Endothelial cell of umbilical vein (primary cell): ENCODE measurements around the gene HSPA2. TPM values are rescaled to one million over a fixed set of nuclear protein-coding genes. Genes with fewer than 3 reads are reported as not detected.

Experiments
- BruUV-seq: library from RNA; stranded (reverse); fragments of 400-500 nt; replicated peaks from 2 replicates; lab custom pipeline; 2021; lab: Mats Ljungman, UMichigan
- CTCF ChIA-PET: fragments of 300-600, 350-600 bp; sonication (Branson Sonifier 250); formaldehyde crosslinking; loops from one replicate; lab custom pipeline; 2021; ENCODE audit warnings: antibody characterized with exemption, inconsistent platforms; lab: Charles Lee
- POLR2A ChIA-PET: fragments of 300-600, 350-600 bp; sonication (Branson Sonifier 250); formaldehyde crosslinking; loops from one replicate; lab custom pipeline; 2021; ENCODE audit warnings: antibody characterized with exemption, inconsistent platforms; lab: Charles Lee
- DNase-seq: peaks from one replicate; pipeline ENCODE4 v3.0.0-alpha.2; 2011; ENCODE audit warnings: low read depth, low spot score
- FAIRE-seq: peaks from 2 replicates; lab custom pipeline; 2011; peaks lifted over from hg19 to GRCh38; lab: Jason Lieb, UNC
- H2AFZ ChIP-seq: 2 replicates; pipeline ENCODE4 v1.6.0; 2012; ENCODE audit warnings: low read depth, low read length, control low read depth, inconsistent platforms
- H3K27ac ChIP-seq: 2 replicates; pipeline ENCODE4 v1.5.1; 2011; ENCODE audit warnings: low read depth, mild to moderate bottlenecking, control low read depth, low read length, moderate library complexity; ENCODE audit not compliant: insufficient read depth
- H3K27me3 ChIP-seq, 2 experiments: 2 replicates each; pipeline versions ENCODE4 v1.6.0 to v1.6.1; 2011; ENCODE audit warnings: low read length in 2 of 2, mixed read lengths in 1 of 2; ENCODE audit not compliant: control insufficient read depth in 2 of 2, insufficient read depth in 2 of 2
- H3K36me3 ChIP-seq, 2 experiments: 2 replicates in 1 of 2; 3 replicates in 1 of 2; pipeline ENCODE4 v1.5.1; 2011; ENCODE audit warnings: low read length in 2 of 2, mild to moderate bottlenecking in 1 of 2, moderate library complexity in 1 of 2; ENCODE audit not compliant: control insufficient read depth in 2 of 2, insufficient read depth in 2 of 2; ENCODE audit errors: extremely low read depth in 1 of 2
- H3K4me1 ChIP-seq: 3 replicates; pipeline ENCODE4 v1.5.1; 2011; ENCODE audit warnings: mild to moderate bottlenecking, low read length; ENCODE audit not compliant: control insufficient read depth, insufficient read depth; ENCODE audit errors: extremely low read depth
- H3K4me2 ChIP-seq: 2 replicates; pipeline ENCODE4 v1.6.1; 2011; ENCODE audit warnings: low read length, control low read depth, mixed read lengths; ENCODE audit not compliant: insufficient read depth
- H3K4me3 ChIP-seq, 3 experiments: fragments of 200-600 bp in 1 of 3; sonication (generic), shearing (Covaris generic) in 1 of 3; replicated peaks in 1 of 3; 2 replicates each; pipeline ENCODE4 v1.5.1; 2011 to 2016; ENCODE audit warnings: control low read depth in 3 of 3, low read length in 3 of 3, mild to moderate bottlenecking in 2 of 3, inconsistent platforms in 1 of 3, low read depth in 1 of 3, moderate library complexity in 1 of 3; ENCODE audit not compliant: insufficient read depth in 1 of 3
- H3K79me2 ChIP-seq: 2 replicates; pipeline ENCODE4 v1.6.0; 2012; ENCODE audit warnings: low read length, inconsistent platforms; ENCODE audit not compliant: control insufficient read depth, insufficient read depth
- H3K9ac ChIP-seq: replicated peaks from 2 replicates; pipeline ENCODE3; 2011; ENCODE audit warnings: low read length, control low read depth; ENCODE audit not compliant: insufficient read depth; ENCODE audit errors: extremely low read depth
- H3K9me1 ChIP-seq: replicated peaks from 3 replicates; pipeline ENCODE4 v1.6.0; 2011; ENCODE audit warnings: mild to moderate bottlenecking, low read length; ENCODE audit not compliant: control insufficient read depth, insufficient read depth; ENCODE audit errors: extremely low read depth
- H3K9me3 ChIP-seq: replicated peaks from 2 replicates; pipeline ENCODE4 v1.5.1; 2012; ENCODE audit warnings: low read length, inconsistent platforms; ENCODE audit not compliant: control insufficient read depth, insufficient read depth
- H4K20me1 ChIP-seq: replicated peaks from 2 replicates; pipeline ENCODE3; 2011; ENCODE audit warnings: mild to moderate bottlenecking, low read length; ENCODE audit not compliant: control insufficient read depth, insufficient read depth; ENCODE audit errors: extremely low read depth
- CTCF ChIP-seq, 2 donors: IDR thresholded peaks; 1 replicate in 1 of 2; 2 replicates in 1 of 2; pipeline ENCODE4 v1.5.1; 2011; ENCODE audit warnings: low read length in 2 of 2, mild to moderate bottlenecking in 2 of 2, moderate library complexity in 2 of 2, control low read depth in 1 of 2, inconsistent platforms in 1 of 2, low read depth in 1 of 2; ENCODE audit not compliant: insufficient read depth in 1 of 2; ENCODE audit errors: extremely low read depth in 1 of 2
- EZH2 ChIP-seq: IDR thresholded peaks from 2 replicates; pipeline ENCODE4 v1.6.1; 2012; ENCODE audit warnings: borderline replicate concordance, low read depth, mild to moderate bottlenecking, moderate library complexity, low read length, inconsistent platforms; ENCODE audit not compliant: severe bottlenecking
- FOS ChIP-seq: IDR thresholded peaks from 2 replicates; pipeline ENCODE4 v1.6.1; 2011; ENCODE audit warnings: mild to moderate bottlenecking, low read length, moderate library complexity, borderline replicate concordance; ENCODE audit not compliant: insufficient read depth
- GATA2 ChIP-seq: IDR thresholded peaks from 2 replicates; pipeline ENCODE4 v1.7.0; 2011; ENCODE audit warnings: low read depth, mild to moderate bottlenecking, moderate library complexity, mixed read lengths, low read length; ENCODE audit not compliant: insufficient read length, insufficient read depth
- JUN ChIP-seq: IDR thresholded peaks from 2 replicates; pipeline ENCODE4 v1.6.1; 2011; ENCODE audit warnings: borderline replicate concordance, low read depth; ENCODE audit not compliant: insufficient read length, insufficient read depth
- MAX ChIP-seq: IDR thresholded peaks from 2 replicates; pipeline ENCODE4 v1.6.1; 2011; ENCODE audit not compliant: insufficient read depth, insufficient read length
- MYC ChIP-seq: IDR thresholded peaks from one replicate; pipeline ENCODE4 v1.6.1; 2011; ENCODE audit warnings: mild to moderate bottlenecking, low read depth, low read length
- POLR2A ChIP-seq: IDR thresholded peaks from 2 replicates; pipeline ENCODE4 v1.6.1; 2012; ENCODE audit warnings: low read depth, mild to moderate bottlenecking, control low read depth, low read length
- POLR2AphosphoS5 ChIP-seq: IDR thresholded peaks from 2 replicates; pipeline ENCODE4 v1.6.1; 2012; ENCODE audit warnings: low read depth, mild to moderate bottlenecking, control low read depth, low read length, moderate library complexity; ENCODE audit not compliant: insufficient read depth
- dilution Hi-C: fragments of 300-500 bp; cut with MboI; formaldehyde crosslinking; loops from one replicate; pipeline ENCODE4 v1.15.0; 2019; ENCODE audit warnings: low sequenced_read_pairs; ENCODE audit not compliant: extremely low pct_ligation_motif_present
- intact Hi-C: fragments of 100-400 bp; cut with micrococcal nuclease; formaldehyde crosslinking; loops from one replicate; pipeline ENCODE4 v1.10.0; 2022
- polyA plus RNA-seq, 4 experiments: library from polyadenylated mRNA; depleted of rRNA in 3 of 4; stranded (reverse) in 3 of 4; unstranded in 1 of 4; fragments of >200 nt; gene quantifications; 2 replicates each; pipeline versions ENCODE4 v1.2.1 to v1.2.3, GENCODE V29; 2011 to 2012; ENCODE audit warnings: missing spikeins in 1 of 4
- total RNA-seq: library from RNA; stranded (reverse); gene quantifications from 2 replicates; pipeline ENCODE4 v1.2.3, GENCODE V29; 2021

HSPA2 gene
- total and polyA plus RNA-seq, 2 donors (not counting 3 experiments of a cell fraction or from before 2014, with no cell fraction given), result 5.3 to 11.4 TPM

GRCh38 chr14:64573109-64573508, 32.6 kb downstream of the HSPA2 start:
- no peaks in the 10 kb centered on the region for H4K20me1 ChIP-seq
- no peaks in the 10 kb centered on the region for H3K9me1 ChIP-seq
- CTCF ChIA-PET, result interaction anchor here (1.3 to 1.4 kb wide), 2 partner anchors 9 to 29 kb away, joined by 3 read pairs; no protein-coding TSS in a partner anchor
- POLR2A ChIA-PET, result no interaction called here
- intact Hi-C loops (no loop called here), dilution Hi-C loops (no loop called here)
- H3K9me3 ChIP-seq, result no peaks in the 10 kb centered on the region
- no peaks in the 10 kb centered on the region for H3K27me3 ChIP-seq
- H3K4me2 ChIP-seq, result no peak overlapping the region
- DNase-seq, result no peak
- no peaks in the 10 kb centered on the region for H3K79me2 ChIP-seq
- H3K36me3 ChIP-seq, result no peaks in the 10 kb centered on the region
- H3K4me3 ChIP-seq, result no peak overlapping the region
- H3K9ac ChIP-seq, result no peak overlapping the region
- H2AFZ ChIP-seq, result no peak overlapping the region
- H3K27ac ChIP-seq, result no peak overlapping the region
- no TSS peak for BruUV-seq
- peaks cover 15% of the 10 kb centered on the region for H3K4me1 ChIP-seq
- FAIRE-seq, result no peak
- TF ChIP-seq MYC, result no peak
- TF ChIP-seq FOS, result no peak
- TF ChIP-seq POLR2AphosphoS5, result no peak
- no peak for TF ChIP-seq CTCF (IDR thresholded peaks at IDR 0.05; ENCODE audit: extremely low read depth in 1 of 2, insufficient read depth in 1 of 2, low read depth in 1 of 2, low read length in 2 of 2)
- TF ChIP-seq EZH2, result no peak
- TF ChIP-seq POLR2A, result no peak
- TF ChIP-seq JUN, result no peak
- TF ChIP-seq MAX, result no peak
- TF ChIP-seq GATA2, result no peak
